Measurements from ENCODE around the gene ZNRF3. TPM values are rescaled to one million over a fixed set of nuclear protein-coding genes. Genes with fewer than 3 reads are reported as not detected.

Gene ZNRF3
- polyA plus RNA-seq, 1 donor from 2014 or later: 2.9 TPM

GRCh38 chr22:29089507-29089906 lies 206.1 kb downstream of the ZNRF3 start:
- Histone ChIP-seq H2AFZ (ENCODE audit: low read depth, low read length) (no peak overlapping the region), H3K9ac (ENCODE audit: low read length) (no peak overlapping the region), H3K4me2 (ENCODE audit: low read length) (no peak overlapping the region), H3K27me3 (ENCODE audit: insufficient read depth, low read depth, low read length) (no peaks in the 10 kb centered on the region), H3F3A (ENCODE audit: insufficient read depth, low read length, poor library complexity, severe bottlenecking) (no peaks in the 10 kb centered on the region), H3K79me2 (replicated peaks; ENCODE audit: insufficient read depth, low read length) (no peaks in the 10 kb centered on the region), H3K9me2 (ENCODE audit: insufficient read depth, low read length) (no peaks in the 10 kb centered on the region), H4K20me1 (ENCODE audit: insufficient read depth) (no peaks in the 10 kb centered on the region), H3K27ac (ENCODE audit: low read length) (no peak overlapping the region), H3K9me3 (ENCODE audit: low read length) (no peaks in the 10 kb centered on the region), H3K4me3 (ENCODE audit: low read length) (no peak overlapping the region), H3K36me3 (ENCODE audit: insufficient read depth, low read length) (no peaks in the 10 kb centered on the region)
- TF ChIP-seq REST (IDR thresholded peaks at IDR 0.05; ENCODE audit: borderline replicate concordance) (no peak), EZH2 (IDR thresholded peaks at IDR 0.05; ENCODE audit: borderline replicate concordance, insufficient read depth, low read length, poor library complexity, severe bottlenecking) (no peak), CTCF (IDR thresholded peaks at IDR 0.05; ENCODE audit: poor library complexity, severe bottlenecking) (no peak), EP300 (conservative IDR thresholded peaks at IDR 0.05; ENCODE audit: poor library complexity, severe bottlenecking) (no peak), MXI1 (conservative IDR thresholded peaks at IDR 0.05; ENCODE audit: poor library complexity, severe bottlenecking) (no peak), SMC3 (conservative IDR thresholded peaks at IDR 0.05; ENCODE audit: poor library complexity) (no peak), TAF1 (IDR thresholded peaks at IDR 0.05; ENCODE audit: low read depth) (no peak), POLR2AphosphoS5 (IDR thresholded peaks at IDR 0.05) (no peak), RAD21 (conservative IDR thresholded peaks at IDR 0.05) (no peak)

- Histone ChIP-seq H3K9ac (ENCODE audit: low read length) (no peak overlapping the region), H3K27me3 (ENCODE audit: insufficient read depth, low read depth, low read length) (no peaks in the 10 kb centered on the region), H3K4me3 (ENCODE audit: low read length) (no peak overlapping the region), H3K79me2 (replicated peaks; ENCODE audit: insufficient read depth, low read length) (no peaks in the 10 kb centered on the region), H3K9me3 (ENCODE audit: low read length) (no peaks in the 10 kb centered on the region), H2AFZ (ENCODE audit: low read depth, low read length) (no peak overlapping the region), H3F3A (ENCODE audit: insufficient read depth, low read length, poor library complexity, severe bottlenecking) (no peaks in the 10 kb centered on the region), H3K4me2 (ENCODE audit: low read length) (no peak overlapping the region), H3K27ac (ENCODE audit: low read length) (no peak overlapping the region), H3K9me2 (ENCODE audit: insufficient read depth, low read length) (no peaks in the 10 kb centered on the region), H3K36me3 (ENCODE audit: insufficient read depth, low read length) (no peaks in the 10 kb centered on the region), H4K20me1 (ENCODE audit: insufficient read depth) (no peaks in the 10 kb centered on the region)
- TF ChIP-seq SMC3 (conservative IDR thresholded peaks at IDR 0.05; ENCODE audit: poor library complexity) (no peak), REST (IDR thresholded peaks at IDR 0.05; ENCODE audit: borderline replicate concordance) (no peak), TAF1 (IDR thresholded peaks at IDR 0.05; ENCODE audit: low read depth) (no peak), RAD21 (conservative IDR thresholded peaks at IDR 0.05) (no peak), EZH2 (IDR thresholded peaks at IDR 0.05; ENCODE audit: borderline replicate concordance, insufficient read depth, low read length, poor library complexity, severe bottlenecking) (no peak), POLR2AphosphoS5 (IDR thresholded peaks at IDR 0.05) (no peak)
These were observed 206.7 kb downstream of the ZNRF3 start for GRCh38 chr22:29090039-29090438.
